ENCODE measurements around the gene NLRP5. TPM values are rescaled to one million over a fixed set of nuclear protein-coding genes. Genes with fewer than 3 reads are reported as not detected.

NLRP5 gene
- total RNA-seq, 1 donor from 2014 or later = not detected

Other genes with a start within 250 kb of the NLRP5 start
- not detected in 2 replicates for gene NLRP9, start 248.4 kb upstream of the NLRP5 start, total RNA-seq
- gene RFPL4A, start 227.7 kb upstream of the NLRP5 start, total RNA-seq = not detected in 2 replicates
- gene RFPL4AL1, start 217.7 kb upstream of the NLRP5 start, total RNA-seq = 0.87 TPM in 1 of 2 replicates, not detected in the other
- gene NLRP11, start 154.8 kb upstream of the NLRP5 start, total RNA-seq = not detected in 2 replicates
- not detected in 2 replicates for gene NLRP4, start 150.2 kb upstream of the NLRP5 start, total RNA-seq
- gene NLRP13, start 54.4 kb upstream of the NLRP5 start, total RNA-seq = not detected in 2 replicates
- gene NLRP8, start 38.9 kb upstream of the NLRP5 start, total RNA-seq = not detected in 2 replicates
- 25.6 and 41.0 TPM in 2 replicates for gene ZNF787, start 134.5 kb downstream of the NLRP5 start, total RNA-seq
- 12.9 and 28.2 TPM in 2 replicates for gene ZNF444, start 154.5 kb downstream of the NLRP5 start, total RNA-seq
- gene GALP, start 189.2 kb downstream of the NLRP5 start, total RNA-seq = not detected in 2 replicates
- not detected in 2 replicates for gene ZSCAN5B, start 211.0 kb downstream of the NLRP5 start, total RNA-seq
- not detected in 2 replicates for gene ZSCAN5C, start 215.5 kb downstream of the NLRP5 start, total RNA-seq

All from renal cortical epithelial cell (primary cell).